ENCODE measurements around the gene ULBP2.

DNA sequence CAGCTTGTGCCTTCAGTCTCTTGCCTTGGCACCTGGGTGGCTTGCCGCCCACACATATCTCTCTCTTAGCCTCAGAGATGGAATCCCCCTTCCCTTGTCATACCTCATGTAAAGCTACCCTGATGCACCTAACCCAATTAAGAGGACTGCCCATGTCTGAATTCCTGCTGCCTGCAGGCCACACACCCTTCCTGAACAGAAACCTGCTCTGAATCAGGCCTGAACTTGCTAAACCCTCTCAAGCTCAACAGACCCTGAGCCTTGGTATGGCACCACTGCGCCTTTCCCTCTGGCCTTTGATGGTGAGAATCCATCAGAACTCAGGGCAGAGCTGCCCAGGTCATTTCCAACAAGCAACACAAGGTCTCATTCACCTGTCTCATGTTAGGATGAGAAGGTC lies 24.1 kb upstream of the ULBP2 start:
- TF ChIP-seq, protein P1, sequence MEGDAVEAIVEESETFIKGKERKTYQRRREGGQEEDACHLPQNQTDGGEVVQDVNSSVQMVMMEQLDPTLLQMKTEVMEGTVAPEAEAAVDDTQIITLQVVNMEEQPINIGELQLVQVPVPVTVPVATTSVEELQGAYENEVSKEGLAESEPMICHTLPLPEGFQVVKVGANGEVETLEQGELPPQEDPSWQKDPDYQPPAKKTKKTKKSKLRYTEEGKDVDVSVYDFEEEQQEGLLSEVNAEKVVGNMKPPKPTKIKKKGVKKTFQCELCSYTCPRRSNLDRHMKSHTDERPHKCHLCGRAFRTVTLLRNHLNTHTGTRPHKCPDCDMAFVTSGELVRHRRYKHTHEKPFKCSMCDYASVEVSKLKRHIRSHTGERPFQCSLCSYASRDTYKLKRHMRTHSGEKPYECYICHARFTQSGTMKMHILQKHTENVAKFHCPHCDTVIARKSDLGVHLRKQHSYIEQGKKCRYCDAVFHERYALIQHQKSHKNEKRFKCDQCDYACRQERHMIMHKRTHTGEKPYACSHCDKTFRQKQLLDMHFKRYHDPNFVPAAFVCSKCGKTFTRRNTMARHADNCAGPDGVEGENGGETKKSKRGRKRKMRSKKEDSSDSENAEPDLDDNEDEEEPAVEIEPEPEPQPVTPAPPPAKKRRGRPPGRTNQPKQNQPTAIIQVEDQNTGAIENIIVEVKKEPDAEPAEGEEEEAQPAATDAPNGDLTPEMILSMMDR (IDR thresholded peaks at IDR 0.05): no peak
- no peak for TF ChIP-seq POLR2A (IDR thresholded peaks at IDR 0.05)
- no peak for TF ChIP-seq POLR2AphosphoS5 (IDR thresholded peaks at IDR 0.05)

Data from gastroesophageal sphincter (tissue), 3 donors.